HAP-1 (cell line): ENCODE results near the gene WNT7A.

Source experiments
- DNase-seq, 2 experiments: peaks; one replicate each; pipeline ENCODE4 v3.0.0-alpha.2; 2016 to 2020; ENCODE audit warnings: low spot score in 2 of 2
- H3K27me3 ChIP-seq: fragments of 250-450 bp; sonication (Bioruptor Pico); 2 replicates; pipeline ENCODE4 v1.5.1; 2020; ENCODE audit warnings: low read depth, mild to moderate bottlenecking, moderate library complexity
- H3K36me3 ChIP-seq: fragments of 250-450 bp; sonication (Bioruptor Pico); replicated peaks from 2 replicates; pipeline ENCODE4 v1.5.1; 2020; ENCODE audit warnings: mild to moderate bottlenecking
- H3K4me1 ChIP-seq: fragments of 250-450 bp; sonication (Bioruptor Pico); 2 replicates; pipeline ENCODE4 v1.5.1; 2020; ENCODE audit warnings: mild to moderate bottlenecking
- H3K4me3 ChIP-seq: fragments of 250-450 bp; sonication (Bioruptor Pico); 2 replicates; pipeline ENCODE4 v1.5.1; 2020; ENCODE audit warnings: mild to moderate bottlenecking, moderate library complexity
- H3K9me3 ChIP-seq: fragments of 250-450 bp; sonication (Bioruptor Pico); 2 replicates; pipeline ENCODE4 v1.5.1; 2020; ENCODE audit warnings: mild to moderate bottlenecking, moderate library complexity
- in situ Hi-C: fragments of 300-500 bp; cut with MboI; formaldehyde crosslinking; loops from 3 replicates; pipeline ENCODE4 v1.14.3; 2020; ENCODE audit warnings: low sequenced_read_pairs, inconsistent platforms, mixed read lengths

WNT7A gene

GRCh38 chr3:13831386-13831996 is 48.4 kb downstream of the WNT7A start:
- peaks cover 23% of the 10 kb centered on the region for H3K27me3 ChIP-seq
- no peaks in the 10 kb centered on the region for H3K36me3 ChIP-seq
- H3K9me3 ChIP-seq: no peaks in the 10 kb centered on the region
- no peak overlapping the region for H3K4me3 ChIP-seq
- DNase-seq: no peak
- H3K4me1 ChIP-seq: no peaks in the 10 kb centered on the region
- in situ Hi-C loops: no loop called here

- H3K4me3 ChIP-seq: no peak overlapping the region
- DNase-seq: no peak
- in situ Hi-C loops: no loop called here
- no peaks in the 10 kb centered on the region for H3K9me3 ChIP-seq
- no peaks in the 10 kb centered on the region for H3K4me1 ChIP-seq
- no peaks in the 10 kb centered on the region for H3K36me3 ChIP-seq
- peaks cover 7% of the 10 kb centered on the region; the same call in 1 of the 2 replicates for H3K27me3 ChIP-seq
Measured at GRCh38 chr3:13829311-13829710, 50.6 kb downstream of the WNT7A start.

GRCh38 chr3:13828501-13829265 is 51.2 kb downstream of the WNT7A start:
- Histone ChIP-seq H3K36me3 (no peaks in the 10 kb centered on the region), H3K9me3 (no peaks in the 10 kb centered on the region), H3K4me1 (no peaks in the 10 kb centered on the region), H3K4me3 (no peak overlapping the region), H3K27me3 (peaks cover under 1% of the 10 kb centered on the region; the same call in 1 of the 2 replicates)
- DNase-seq: no peak
- in situ Hi-C loops: no loop called here

GRCh38 chr3:13827699-13828098 is 52.2 kb downstream of the WNT7A start:
- DNase-seq: no peak
- in situ Hi-C loops: no loop called here
- no peak overlapping the region for H3K4me3 ChIP-seq
- H3K36me3 ChIP-seq: no peaks in the 10 kb centered on the region
- no peaks in the 10 kb centered on the region for H3K4me1 ChIP-seq
- no peaks in the 10 kb centered on the region for H3K27me3 ChIP-seq
- H3K9me3 ChIP-seq: no peaks in the 10 kb centered on the region

DNA sequence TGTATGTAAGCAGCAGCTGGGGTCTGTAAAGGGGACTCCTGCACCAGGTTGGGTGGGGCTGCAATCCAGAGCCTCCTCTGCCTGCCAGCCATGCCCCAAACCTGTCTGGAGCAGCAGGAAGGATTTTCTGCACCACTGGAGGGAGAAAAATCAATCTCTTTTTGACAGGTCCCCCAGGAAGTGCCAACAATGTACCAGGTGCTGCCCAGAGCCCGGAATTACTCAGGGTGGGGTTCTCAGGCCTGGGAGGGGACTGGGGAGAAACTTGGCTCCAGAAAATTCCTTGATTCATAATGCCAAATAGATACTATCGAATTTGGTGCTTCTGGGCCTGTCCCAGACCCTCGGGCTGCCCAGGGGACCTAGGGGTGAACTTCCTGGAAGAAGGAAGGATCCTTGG is 52.6 kb downstream of the WNT7A start:
- Histone ChIP-seq H3K27me3 (no peaks in the 10 kb centered on the region), H3K9me3 (no peaks in the 10 kb centered on the region), H3K4me1 (no peaks in the 10 kb centered on the region), H3K36me3 (no peaks in the 10 kb centered on the region), H3K4me3 (no peak overlapping the region)
- in situ Hi-C loops: no loop called here
- DNase-seq: no peak

- no peak for DNase-seq
- in situ Hi-C loops: no loop called here
- Histone ChIP-seq H3K9me3 (no peaks in the 10 kb centered on the region), H3K4me1 (no peaks in the 10 kb centered on the region), H3K4me3 (no peak overlapping the region), H3K27me3 (no peaks in the 10 kb centered on the region), H3K36me3 (no peaks in the 10 kb centered on the region)
Measured at GRCh38 chr3:13826672-13827071, 53.2 kb downstream of the WNT7A start.

DNA sequence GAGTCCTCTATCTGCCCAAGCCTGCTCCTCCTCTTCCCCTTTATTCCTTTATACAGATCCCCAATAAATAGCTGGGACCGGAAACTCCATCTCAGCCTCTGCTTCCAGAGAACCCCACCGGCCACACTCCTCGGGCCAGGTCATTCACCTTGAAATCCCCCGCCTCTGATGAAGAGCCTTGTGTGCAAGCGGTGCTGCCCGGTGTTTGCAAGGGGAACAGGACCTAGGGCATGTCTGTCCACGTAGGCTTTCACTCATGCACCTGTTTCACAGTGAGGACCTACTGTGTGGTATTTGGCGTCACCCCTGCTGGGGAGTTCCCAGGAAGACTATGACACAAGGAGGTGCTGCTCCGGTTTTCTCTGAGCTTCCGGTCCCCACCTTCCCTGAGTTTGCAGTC is 54.0 kb downstream of the WNT7A start:
- Histone ChIP-seq H3K27me3 (no peaks in the 10 kb centered on the region), H3K9me3 (no peaks in the 10 kb centered on the region), H3K4me1 (no peaks in the 10 kb centered on the region), H3K36me3 (no peaks in the 10 kb centered on the region), H3K4me3 (no peak overlapping the region)
- in situ Hi-C loops: no loop called here
- DNase-seq: no peak

- DNase-seq: no peak
- Histone ChIP-seq H3K27me3 (no peaks in the 10 kb centered on the region), H3K9me3 (no peaks in the 10 kb centered on the region), H3K4me1 (no peaks in the 10 kb centered on the region), H3K36me3 (no peaks in the 10 kb centered on the region), H3K4me3 (no peak overlapping the region)
- in situ Hi-C loops: no loop called here
Measured at GRCh38 chr3:13825311-13825579, 54.6 kb downstream of the WNT7A start.

- H3K4me3 ChIP-seq: no peak overlapping the region
- no peak for DNase-seq
- no peaks in the 10 kb centered on the region for H3K27me3 ChIP-seq
- no peaks in the 10 kb centered on the region for H3K36me3 ChIP-seq
- H3K4me1 ChIP-seq: no peaks in the 10 kb centered on the region
- H3K9me3 ChIP-seq: no peaks in the 10 kb centered on the region
- in situ Hi-C loops: no loop called here
Measured at GRCh38 chr3:13824521-13825310, 55.2 kb downstream of the WNT7A start.

GRCh38 chr3:13823692-13824091 is 56.2 kb downstream of the WNT7A start:
- in situ Hi-C loops: no loop called here
- Histone ChIP-seq H3K4me3 (no peak overlapping the region), H3K36me3 (no peaks in the 10 kb centered on the region), H3K27me3 (no peaks in the 10 kb centered on the region), H3K9me3 (no peaks in the 10 kb centered on the region), H3K4me1 (no peaks in the 10 kb centered on the region)
- DNase-seq: no peak

- Histone ChIP-seq H3K4me1 (no peaks in the 10 kb centered on the region), H3K9me3 (no peaks in the 10 kb centered on the region), H3K27me3 (no peaks in the 10 kb centered on the region), H3K36me3 (no peaks in the 10 kb centered on the region), H3K4me3 (no peak overlapping the region)
- in situ Hi-C loops: no loop called here
- DNase-seq: no peak
Measured at GRCh38 chr3:13822871-13823585, 56.8 kb downstream of the WNT7A start.

GRCh38 chr3:13822042-13822441 is 57.8 kb downstream of the WNT7A start:
- H3K36me3 ChIP-seq: no peaks in the 10 kb centered on the region
- no peaks in the 10 kb centered on the region for H3K4me1 ChIP-seq
- no peak for DNase-seq
- H3K27me3 ChIP-seq: no peaks in the 10 kb centered on the region
- in situ Hi-C loops: no loop called here
- no peak overlapping the region for H3K4me3 ChIP-seq
- H3K9me3 ChIP-seq: no peaks in the 10 kb centered on the region

GRCh38 chr3:13821126-13821525 is 58.7 kb downstream of the WNT7A start:
- no peaks in the 10 kb centered on the region for H3K36me3 ChIP-seq
- no peaks in the 10 kb centered on the region for H3K9me3 ChIP-seq
- H3K4me1 ChIP-seq: no peaks in the 10 kb centered on the region
- H3K27me3 ChIP-seq: no peaks in the 10 kb centered on the region
- no peak for DNase-seq
- in situ Hi-C loops: no loop called here
- H3K4me3 ChIP-seq: no peak overlapping the region

GRCh38 chr3:13818919-13819318 is 61.0 kb downstream of the WNT7A start:
- DNase-seq: no peak
- Histone ChIP-seq H3K9me3 (peaks cover 8% of the 10 kb centered on the region), H3K4me3 (no peak overlapping the region), H3K36me3 (no peaks in the 10 kb centered on the region), H3K27me3 (no peaks in the 10 kb centered on the region), H3K4me1 (no peaks in the 10 kb centered on the region)
- in situ Hi-C loops: no loop called here
